ENCODE results near the gene PRR16.

GRCh38 chr5:120516805-120517204 is 52.7 kb downstream of the PRR16 start:
- TF ChIP-seq POLR2A (IDR thresholded peaks at IDR 0.05; ENCODE audit: low read length) (no peak), GATA1 (IDR thresholded peaks at IDR 0.05; ENCODE audit: low read depth, low read length) (no peak)
